GM12873 (cell line): Measurements from ENCODE around the gene AGO4.

Experiments used
- TF ChIP-seq, protein P1 (sequence below): IDR thresholded peaks from 2 replicates; pipeline ENCODE4 v1.5.1; 2012; ENCODE audit warnings: low read depth, mild to moderate bottlenecking, moderate library complexity, low read length, control low read depth; ENCODE audit not compliant: insufficient read depth; ENCODE audit errors: missing control alignments

AGO4 gene

DNA sequence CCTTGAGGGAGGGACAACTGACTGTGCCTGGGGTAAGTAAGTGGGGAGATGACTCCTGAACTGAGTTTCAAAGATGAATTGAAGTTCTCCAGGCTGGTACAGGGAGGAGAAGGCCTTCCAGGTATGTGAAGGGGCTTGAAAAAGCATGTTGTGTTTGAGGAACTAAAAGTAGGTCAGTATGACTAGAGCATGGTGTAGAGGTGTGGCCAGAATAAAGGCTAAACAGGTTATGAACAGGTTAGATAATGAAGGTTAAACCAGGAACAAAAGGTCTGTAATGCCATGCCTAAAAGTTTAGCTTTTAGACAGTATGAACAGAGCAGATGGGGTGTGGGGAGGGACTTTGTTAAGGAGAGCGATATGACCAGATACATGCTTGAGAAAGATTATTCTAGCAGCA, 30.7 kb upstream of the AGO4 start:
- TF ChIP-seq, protein P1, sequence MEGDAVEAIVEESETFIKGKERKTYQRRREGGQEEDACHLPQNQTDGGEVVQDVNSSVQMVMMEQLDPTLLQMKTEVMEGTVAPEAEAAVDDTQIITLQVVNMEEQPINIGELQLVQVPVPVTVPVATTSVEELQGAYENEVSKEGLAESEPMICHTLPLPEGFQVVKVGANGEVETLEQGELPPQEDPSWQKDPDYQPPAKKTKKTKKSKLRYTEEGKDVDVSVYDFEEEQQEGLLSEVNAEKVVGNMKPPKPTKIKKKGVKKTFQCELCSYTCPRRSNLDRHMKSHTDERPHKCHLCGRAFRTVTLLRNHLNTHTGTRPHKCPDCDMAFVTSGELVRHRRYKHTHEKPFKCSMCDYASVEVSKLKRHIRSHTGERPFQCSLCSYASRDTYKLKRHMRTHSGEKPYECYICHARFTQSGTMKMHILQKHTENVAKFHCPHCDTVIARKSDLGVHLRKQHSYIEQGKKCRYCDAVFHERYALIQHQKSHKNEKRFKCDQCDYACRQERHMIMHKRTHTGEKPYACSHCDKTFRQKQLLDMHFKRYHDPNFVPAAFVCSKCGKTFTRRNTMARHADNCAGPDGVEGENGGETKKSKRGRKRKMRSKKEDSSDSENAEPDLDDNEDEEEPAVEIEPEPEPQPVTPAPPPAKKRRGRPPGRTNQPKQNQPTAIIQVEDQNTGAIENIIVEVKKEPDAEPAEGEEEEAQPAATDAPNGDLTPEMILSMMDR: no peak

DNA sequence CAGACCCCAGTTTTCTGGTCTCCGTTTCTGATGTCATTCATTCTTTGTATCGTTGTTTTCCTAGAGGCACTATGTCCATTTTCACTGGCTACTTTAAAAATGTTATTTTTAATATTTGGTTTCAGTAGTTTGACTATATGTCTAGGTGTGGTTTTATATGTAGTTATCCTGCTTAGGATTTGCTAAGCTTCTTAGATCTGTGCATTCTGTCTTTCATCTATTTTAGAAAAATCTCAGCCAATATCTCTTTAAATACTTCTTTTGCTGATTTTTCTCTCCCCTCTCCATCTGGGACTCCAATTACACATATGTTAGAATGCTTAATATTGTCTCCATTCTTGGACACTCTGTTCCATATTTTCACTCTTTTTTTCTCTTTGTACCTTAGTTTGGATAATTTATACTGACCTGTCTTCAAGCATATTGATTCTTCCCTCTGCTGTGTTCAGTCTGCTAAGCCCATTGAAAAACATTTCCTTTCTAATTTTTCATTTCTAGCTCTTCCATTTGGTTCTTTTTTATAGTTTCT, 24.7 kb upstream of the AGO4 start:
- TF ChIP-seq, protein P1: no peak

DNA sequence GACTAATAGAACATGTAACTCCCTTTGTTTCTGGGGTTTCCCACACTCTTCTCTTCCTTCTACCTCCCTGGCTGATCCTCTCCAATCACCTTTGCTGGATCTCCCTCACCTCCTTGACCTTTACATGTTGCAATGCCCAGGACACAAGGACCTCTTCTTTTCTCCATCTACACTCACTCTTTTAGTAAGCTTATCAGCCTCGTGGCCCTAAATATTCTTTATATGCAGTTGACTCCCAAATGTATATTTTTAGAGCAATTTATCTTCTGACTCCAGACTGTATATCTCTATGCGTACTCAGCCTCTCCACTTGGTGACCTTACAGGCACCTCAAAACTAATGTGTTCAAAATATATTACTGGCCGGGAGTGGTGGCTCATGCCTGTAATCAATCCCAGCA, 19.7 kb upstream of the AGO4 start:
- TF ChIP-seq, protein P1: no peak

DNA sequence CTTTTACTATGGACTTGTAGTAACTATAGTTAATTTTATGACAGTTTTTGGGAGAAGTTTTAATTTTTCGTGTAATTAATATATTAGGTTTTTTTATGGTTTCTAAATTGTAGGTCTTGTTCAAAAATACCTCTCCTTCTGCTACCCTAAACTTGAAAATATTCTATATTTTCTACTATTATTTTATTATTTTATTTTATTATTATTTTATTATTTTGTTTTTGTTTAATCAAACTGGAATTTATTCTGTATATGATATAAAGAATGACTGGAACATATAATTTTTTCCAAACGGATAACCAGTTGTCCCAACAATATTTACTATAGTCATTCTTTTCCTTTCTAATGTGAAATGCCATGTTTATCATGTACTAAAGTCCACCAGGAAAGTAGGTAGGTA, 17.1 kb upstream of the AGO4 start:
- TF ChIP-seq, protein P1: no peak

DNA sequence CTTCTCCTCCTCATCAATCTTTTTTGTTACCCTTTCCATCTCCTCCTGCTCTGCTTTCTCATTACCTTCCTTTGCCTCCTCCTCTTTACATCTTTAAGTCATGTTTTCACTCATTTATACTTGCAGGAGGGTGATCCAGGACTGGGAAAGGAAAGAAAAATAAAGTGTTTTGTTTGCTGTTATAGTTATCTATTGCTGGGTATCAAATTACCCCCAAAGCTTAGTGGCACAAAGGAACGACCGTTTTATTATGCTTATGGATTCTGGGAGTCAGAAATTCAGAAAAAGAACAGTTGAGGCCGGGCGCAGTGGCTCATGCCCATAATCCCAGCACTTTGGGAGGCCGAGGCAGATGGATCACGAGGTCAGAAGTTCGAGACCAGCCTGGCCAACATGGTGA, 12.5 kb upstream of the AGO4 start:
- TF ChIP-seq, protein P1: no peak

DNA sequence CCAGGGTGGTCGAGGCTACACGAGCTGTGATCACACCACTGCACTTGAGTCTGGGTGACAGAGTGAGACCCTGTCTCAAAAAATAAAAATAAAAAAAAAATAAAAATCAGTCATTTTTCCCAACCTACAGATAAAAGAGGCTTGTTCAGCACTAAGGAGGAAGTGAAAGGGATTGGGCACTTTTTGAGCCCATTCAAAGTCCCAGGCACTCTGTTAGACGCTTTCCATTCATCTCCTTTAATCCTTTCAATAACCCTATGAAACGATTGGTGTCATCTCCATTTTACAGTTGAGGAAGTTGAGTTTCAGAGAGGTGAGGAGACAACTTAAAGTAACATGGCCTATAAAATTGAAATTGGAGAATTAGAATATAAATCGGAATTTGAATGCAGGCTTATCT, 10.4 kb upstream of the AGO4 start:
- TF ChIP-seq, protein P1: no peak

DNA sequence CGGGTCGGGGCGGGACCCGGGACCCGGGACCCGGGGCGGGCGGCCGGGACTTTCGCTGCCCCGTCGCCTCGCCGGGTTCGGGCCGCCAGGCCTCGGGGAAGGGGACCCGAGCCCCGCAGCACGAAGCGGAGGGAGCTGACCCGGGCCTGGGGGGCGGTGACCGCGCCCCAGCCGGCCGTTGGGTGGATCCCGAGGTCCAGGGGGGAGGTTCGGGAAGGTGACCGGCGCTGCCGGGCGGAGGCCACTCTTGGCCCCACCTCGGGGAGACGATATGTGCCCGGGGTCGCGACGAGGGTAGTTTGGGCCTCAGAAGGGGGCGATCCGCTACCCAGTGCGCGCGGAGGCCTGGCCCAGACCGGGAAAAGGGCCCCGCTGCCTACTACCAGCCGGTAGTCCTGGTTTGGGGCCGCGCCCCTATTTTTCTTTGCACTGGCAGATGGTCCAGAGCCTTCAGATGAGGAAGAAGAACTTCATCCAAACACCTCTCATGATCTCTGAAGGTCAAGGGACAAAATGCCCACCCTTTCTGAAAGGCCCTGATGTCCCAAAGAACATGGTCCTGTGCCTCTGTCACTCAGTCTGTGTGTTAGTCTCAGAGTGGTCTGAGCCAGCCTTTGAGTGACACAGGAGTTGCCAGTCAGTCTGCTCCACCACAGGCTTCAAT, 766 bp downstream of the AGO4 start:
- TF ChIP-seq, protein P1: no peak
